Epithelial cell of prostate (primary cell): ENCODE data around the gene SLC6A7.
A peak's percentile ranks its signal among the peaks of the same experiment; 100 is the strongest.

Experiments
- DNase-seq: peaks from one replicate; pipeline ENCODE4 v3.0.0-alpha.2; 2011; ENCODE audit warnings: low read depth, low spot score
- H3K27ac ChIP-seq: fragments of 450-650 bp; 2 replicates; pipeline ENCODE4 v1.5.1; 2017; ENCODE audit warnings: mild to moderate bottlenecking

Gene SLC6A7

GRCh38 chr5:150188146-150188842, 1.6 kb upstream of the SLC6A7 start:
- no peak overlapping the region for H3K27ac ChIP-seq
- no peak for DNase-seq

- no peak overlapping the region for H3K27ac ChIP-seq
- DNase-seq, result no peak
These were observed 536 bp upstream of the SLC6A7 start for GRCh38 chr5:150189326-150189725.

- no peak overlapping the region for H3K27ac ChIP-seq
- no peak for DNase-seq
These were observed 679 bp downstream of the SLC6A7 start for GRCh38 chr5:150190503-150190979.

GRCh38 chr5:150190987-150191386, 1.1 kb downstream of the SLC6A7 start:
- H3K27ac ChIP-seq, result no peak overlapping the region
- no peak for DNase-seq

- no peak for DNase-seq
- H3K27ac ChIP-seq, result no peak overlapping the region
These were observed 2.6 kb downstream of the SLC6A7 start for GRCh38 chr5:150192462-150192861.

GRCh38 chr5:150195736-150196485, 6.0 kb downstream of the SLC6A7 start:
- no peak for DNase-seq
- H3K27ac ChIP-seq, result no peak overlapping the region

GRCh38 chr5:150196514-150196913, 6.7 kb downstream of the SLC6A7 start:
- H3K27ac ChIP-seq, result no peak overlapping the region
- no peak for DNase-seq

GRCh38 chr5:150196986-150197385, 7.1 kb downstream of the SLC6A7 start:
- DNase-seq, result no peak
- H3K27ac ChIP-seq, result no peak overlapping the region

GRCh38 chr5:150197476-150197875, 7.6 kb downstream of the SLC6A7 start:
- no peak for DNase-seq
- H3K27ac ChIP-seq, result no peak overlapping the region

GRCh38 chr5:150202501-150202900, 12.6 kb downstream of the SLC6A7 start:
- DNase-seq, result no peak
- no peak overlapping the region for H3K27ac ChIP-seq

- DNase-seq, result no peak
- no peak overlapping the region for H3K27ac ChIP-seq
These were observed 14.1 kb downstream of the SLC6A7 start for GRCh38 chr5:150203832-150204589.

- DNase-seq, result no peak
- H3K27ac ChIP-seq, result no peak overlapping the region
These were observed 14.7 kb downstream of the SLC6A7 start for GRCh38 chr5:150204590-150204960.

GRCh38 chr5:150206098-150206778, 16.4 kb downstream of the SLC6A7 start:
- no peak for DNase-seq

GRCh38 chr5:150206779-150207115, 16.9 kb downstream of the SLC6A7 start:
- no peak overlapping the region for H3K27ac ChIP-seq
- DNase-seq, result no peak

More at GRCh38 chr5:150206098-150206778, 16.4 kb downstream of the SLC6A7 start:
- H3K27ac ChIP-seq, result no peak overlapping the region

GRCh38 chr5:150208187-150209098, 18.6 kb downstream of the SLC6A7 start:
- DNase-seq, result peak; percentile 6
- peak overlapping the region; percentile 36 for H3K27ac ChIP-seq

- H3K27ac ChIP-seq, result peak overlapping the region; percentile 36
- DNase-seq, result peak; percentile 64
These were observed 19.3 kb downstream of the SLC6A7 start for GRCh38 chr5:150209099-150209635.

- no peak for DNase-seq
- no peak overlapping the region for H3K27ac ChIP-seq
These were observed 20.8 kb downstream of the SLC6A7 start for GRCh38 chr5:150210644-150211043.

GRCh38 chr5:150211156-150212030, 21.5 kb downstream of the SLC6A7 start:
- DNase-seq, result no peak
- no peak overlapping the region for H3K27ac ChIP-seq
